Heart right ventricle (tissue), 16 donors: ENCODE measurements around the gene FBXL19. TPM values are rescaled to one million over a fixed set of nuclear protein-coding genes. Genes with fewer than 3 reads are reported as not detected.
A peak's percentile ranks its signal among the peaks of the same experiment; 100 is the strongest.

ENCODE experiments used
- ATAC-seq, 8 donors: fragments of 200-7000 bp; cut with Tn5 transposase; one replicate each; pipeline ENCODE4 v1.9.1; 2020; ENCODE audit warnings: mild to moderate bottlenecking in 8 of 8, moderate library complexity in 8 of 8, moderate number of reproducible peaks in 1 of 8
- DNase-seq, 2 donors: peaks; one replicate each; pipeline ENCODE4 v3.0.0-alpha.2; 2020
- H3K27ac ChIP-seq, 10 donors: fragments of 200-600 bp; sonication (generic) in 2 of 10; one replicate each; pipeline versions ENCODE4 v1.5.0 to v1.8.0; 2020 to 2022; ENCODE audit warnings: mild to moderate bottlenecking in 3 of 10
- H3K27me3 ChIP-seq, 7 donors: fragments of 200-600 bp; one replicate each; pipeline ENCODE4 v1.8.0; 2021 to 2022; ENCODE audit warnings: mild to moderate bottlenecking in 2 of 7
- H3K36me3 ChIP-seq, 9 donors: fragments of 200-600 bp; sonication (generic) in 1 of 9; one replicate each; pipeline versions ENCODE4 v1.5.0 to v1.8.0; 2020 to 2022; ENCODE audit warnings: mild to moderate bottlenecking in 2 of 9
- H3K4me1 ChIP-seq, 9 donors: fragments of 200-600 bp; sonication (generic) in 1 of 9; one replicate each; pipeline versions ENCODE4 v1.5.0 to v1.8.0; 2020 to 2022; ENCODE audit warnings: mild to moderate bottlenecking in 4 of 9
- H3K4me3 ChIP-seq, 10 donors: fragments of 200-600 bp; sonication (generic) in 2 of 10; one replicate each; pipeline versions ENCODE4 v1.5.0 to v1.8.0; 2020 to 2022; ENCODE audit warnings: mild to moderate bottlenecking in 7 of 10, moderate library complexity in 2 of 10
- H3K9me3 ChIP-seq, 11 donors: fragments of 200-600 bp in 10 of 11; sonication (generic) in 2 of 11; one replicate each; pipeline versions ENCODE4 v1.5.0 to v1.8.0; 2013 to 2022; ENCODE audit warnings: mild to moderate bottlenecking in 2 of 11, control low read depth in 1 of 11, moderate library complexity in 1 of 11
- WGBS, 2 donors: extraction: QIAGEN DNeasy Blood & Tissue Kit; methylation state at CpG; one replicate each; pipeline ENCODE4 v1.1.7; 2013; ENCODE audit warnings: inconsistent platforms in 1 of 2; 5-methylcytosine and 5-hydroxymethylcytosine counted together
- intact Hi-C, 10 donors: fragments of 100-400 bp; cut with DNase I; formaldehyde crosslinking; loops; one replicate each; pipeline versions ENCODE4 v1.11.1 to v1.14.2; 2022
- polyA plus RNA-seq, 2 donors: library from polyadenylated mRNA; stranded (reverse); fragments of 200-250 nt; gene quantifications; one replicate each; pipeline ENCODE4 v1.2.3, GENCODE V29; 2013
- total RNA-seq, 10 donors: library from RNA; stranded (reverse); fragmentation: NEBNext Ultra II Directional in 3 of 10; extraction: Animal tissue kit (Norgen Biotek cat#: 25700) in 3 of 10; gene quantifications; one replicate each; pipeline versions ENCODE4 v1.2.1 to v1.2.4, GENCODE V29; 2021 to 2023
- TF ChIP-seq, protein P1 (sequence below), 9 donors: fragments of 200-600 bp; sonication (generic) in 2 of 9; IDR thresholded peaks; one replicate each; pipeline versions ENCODE4 v1.5.0 to v1.8.0; 2021 to 2022; ENCODE audit warnings: antibody characterized with exemption in 9 of 9, mild to moderate bottlenecking in 5 of 9, moderate library complexity in 1 of 9
- donor health status: Arrhythmogenic right ventricular cardiomyopathy.
- donor health status: ischemic (EF 13 %, LVEDD 7.1; RV severe dilation, severe dysfunction).
- donor health status: healthy with polysubstance abuse.
- donor health status: DM: no; HTN: yes; CAD: no.
- donor health status: DM: no; HTN: no; CAD: no.
- donor health status: ischemic (EF 25% LVEDD 6.9; RV normal size, moderate dysfunction).
- donor health status: ischemic (EF 25% LVEDD 5.7; RV mildly dilated, moderate dysfunction).
- donor health status: healthy.
- donor health status: DM: yes; HTN: yes; CAD: no.
- donor health status: Ischemic cardiomyopathy.
- donor health status: ischemic (EF 35%, LVEDD 5.7; RV mildly dilated, moderate dysfunction).
- donor health status: nonischemic (EF 11% LVEDD 7.7; RV severe dilation, severe dysfunction).
- donor health status: DM: yes; HTN: yes; CAD: no.
- donor health status: PGD.
- donor health status: ischemic (EF 29% LVEDD 5.4; RV normal size, mild dysfunction).
- donor health status: nonischemic (EF 23%, LVEDD 6.1; RV moderate dilation, normal function).

FBXL19 gene
- total and polyA plus RNA-seq, 12 donors, result 4.1 to 14.1 (median 5.8) TPM

GRCh38 chr16:30957456-30958174, 34.2 kb downstream of the FBXL19 start, which contains the start of gene SETD1A:
SETD1A (plus strand) TSS chr16:30957754; CDS start chr16:30958732, 978 bp downstream.
- TF ChIP-seq, protein P1, sequence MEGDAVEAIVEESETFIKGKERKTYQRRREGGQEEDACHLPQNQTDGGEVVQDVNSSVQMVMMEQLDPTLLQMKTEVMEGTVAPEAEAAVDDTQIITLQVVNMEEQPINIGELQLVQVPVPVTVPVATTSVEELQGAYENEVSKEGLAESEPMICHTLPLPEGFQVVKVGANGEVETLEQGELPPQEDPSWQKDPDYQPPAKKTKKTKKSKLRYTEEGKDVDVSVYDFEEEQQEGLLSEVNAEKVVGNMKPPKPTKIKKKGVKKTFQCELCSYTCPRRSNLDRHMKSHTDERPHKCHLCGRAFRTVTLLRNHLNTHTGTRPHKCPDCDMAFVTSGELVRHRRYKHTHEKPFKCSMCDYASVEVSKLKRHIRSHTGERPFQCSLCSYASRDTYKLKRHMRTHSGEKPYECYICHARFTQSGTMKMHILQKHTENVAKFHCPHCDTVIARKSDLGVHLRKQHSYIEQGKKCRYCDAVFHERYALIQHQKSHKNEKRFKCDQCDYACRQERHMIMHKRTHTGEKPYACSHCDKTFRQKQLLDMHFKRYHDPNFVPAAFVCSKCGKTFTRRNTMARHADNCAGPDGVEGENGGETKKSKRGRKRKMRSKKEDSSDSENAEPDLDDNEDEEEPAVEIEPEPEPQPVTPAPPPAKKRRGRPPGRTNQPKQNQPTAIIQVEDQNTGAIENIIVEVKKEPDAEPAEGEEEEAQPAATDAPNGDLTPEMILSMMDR (IDR thresholded peaks at IDR 0.05), result no peak
- ATAC-seq (peak; percentile 90 to 97 (median 94)), DNase-seq (peak; percentile 96 to 99)
- no peaks in the 10 kb centered on the region for H3K9me3 ChIP-seq
- H3K36me3 ChIP-seq, result peaks cover 0 to 49% (median 36%) of the 10 kb centered on the region in 9 donors
- intact Hi-C loops, result loop anchor here in 3 of 10 donors (5.0 to 10.0 kb wide), 4 partner anchors 75 to 917 kb away; partner anchors contain the start of genes ARMC5 (in 1 of the 3), STX4 (in 1 of the 3), ZNF267 (in 1 of the 3) and ZNF843 (in 1 of the 3)
- peak within 1 kb of the TSS; percentile 70 to 99 (median 85) for H3K4me3 ChIP-seq
- no peaks in the 10 kb centered on the region for H3K27me3 ChIP-seq
- WGBS, 2 donors, result 0 to 1% methylated on average over 67 to 83 of the region's 85 CpGs
- peak within 1 kb of the TSS; percentile 91 to 100 (median 99) for H3K27ac ChIP-seq
- H3K4me1 ChIP-seq, result peaks cover 6 to 36% (median 29%) of the 10 kb centered on the region in 9 donors

GRCh38 chr16:30958175-30959079, 35.1 kb downstream of the FBXL19 start:
- no peaks in the 10 kb centered on the region for H3K27me3 ChIP-seq
- TF ChIP-seq, protein P1 (IDR thresholded peaks at IDR 0.05), result no peak
- 12 to 13% methylated on average over 53 to 55 of the region's 55 CpGs for WGBS, 2 donors
- no peaks in the 10 kb centered on the region for H3K9me3 ChIP-seq
- DNase-seq (peak in 1 of 2 donors; percentile 58), ATAC-seq (peak in 3 of 8 donors; percentile 2 to 24 (median 5))
- H3K4me1 ChIP-seq, result peaks cover 6 to 31% (median 22%) of the 10 kb centered on the region in 9 donors
- intact Hi-C loops, result loop anchor here in 3 of 10 donors (5.0 to 10.0 kb wide), 4 partner anchors 74 to 916 kb away; partner anchors contain the start of genes ARMC5 (in 1 of the 3), STX4 (in 1 of the 3), ZNF267 (in 1 of the 3) and ZNF843 (in 1 of the 3)
- H3K27ac ChIP-seq, result peak overlapping the region; percentile 91 to 100 (median 99)
- peak overlapping the region; percentile 70 to 99 (median 85) for H3K4me3 ChIP-seq
- peaks cover 0 to 50% (median 44%) of the 10 kb centered on the region in 9 donors for H3K36me3 ChIP-seq

- H3K27me3 ChIP-seq, result no peaks in the 10 kb centered on the region
- H3K9me3 ChIP-seq, result no peaks in the 10 kb centered on the region
- WGBS, 2 donors, result 95 to 96% methylated on average over 11 of the region's 11 CpGs
- peaks cover 6 to 18% (median 17%) of the 10 kb centered on the region in 9 donors for H3K4me1 ChIP-seq
- ATAC-seq (no peak), DNase-seq (no peak)
- TF ChIP-seq, protein P1 (IDR thresholded peaks at IDR 0.05), result no peak
- intact Hi-C loops, result no loop called here
- no peak overlapping the region for H3K4me3 ChIP-seq
- H3K36me3 ChIP-seq, result peaks cover 0 to 77% (median 71%) of the 10 kb centered on the region in 9 donors
- no peak overlapping the region for H3K27ac ChIP-seq
Observed at GRCh38 chr16:30961384-30961783, 38.0 kb downstream of the FBXL19 start.
